Measurements from ENCODE around the gene ALX1.
"Not testable (repeated sequence)": the region's sequence is repeated elsewhere in the genome, so short reads cannot be mapped to it uniquely, and the experiment has no call there.

Gene ALX1

DNA sequence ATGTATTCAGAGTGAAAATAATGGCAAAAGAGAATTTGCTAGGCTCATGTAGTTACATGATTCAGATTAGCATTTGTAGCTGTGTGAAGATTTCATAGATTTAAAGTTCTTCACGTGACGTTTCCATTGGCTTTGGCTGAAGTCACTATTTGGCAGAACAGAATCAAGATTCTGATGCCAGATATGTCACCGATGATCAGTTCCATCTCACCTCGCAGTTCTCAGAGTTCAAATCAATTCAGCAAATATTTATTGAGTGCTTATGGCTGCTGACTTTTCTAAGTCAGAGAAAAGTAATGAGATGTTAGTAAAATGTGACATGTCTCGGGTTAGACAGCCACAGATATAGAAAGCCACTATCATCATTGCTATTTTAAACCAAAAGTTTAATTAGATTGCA is 28.4 kb downstream of the ALX1 start:
- DNase-seq: no peak

DNA sequence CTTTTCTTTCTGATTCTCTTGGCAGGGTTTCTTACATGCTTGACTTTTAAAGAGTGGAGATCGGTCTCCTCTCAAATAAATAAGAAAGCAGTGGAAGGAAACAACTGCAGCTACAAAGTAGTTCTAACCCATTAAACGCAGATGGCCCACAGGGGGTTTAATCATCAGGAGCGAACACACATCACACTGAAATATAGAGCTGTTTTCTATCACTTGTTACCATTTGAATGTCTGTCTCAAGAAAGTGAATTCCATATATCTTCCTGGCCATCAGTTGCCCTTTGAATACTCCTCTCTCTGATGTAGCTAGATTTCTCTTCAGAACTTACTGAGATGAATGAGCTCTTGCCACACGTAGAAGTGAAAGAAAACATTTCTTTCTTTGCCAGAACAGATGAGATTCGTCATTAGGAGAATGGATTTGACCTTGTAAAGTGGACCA is 29.1 kb downstream of the ALX1 start:
- no peak for DNase-seq

- DNase-seq: no peak
These were observed 30.0 kb downstream of the ALX1 start for GRCh38 chr12:85310025-85310424.

- no peak for DNase-seq
These were observed 30.5 kb downstream of the ALX1 start for GRCh38 chr12:85310456-85311076.

- not testable (repeated sequence) for DNase-seq
These were observed 38.0 kb downstream of the ALX1 start for GRCh38 chr12:85317866-85318636.

DNA sequence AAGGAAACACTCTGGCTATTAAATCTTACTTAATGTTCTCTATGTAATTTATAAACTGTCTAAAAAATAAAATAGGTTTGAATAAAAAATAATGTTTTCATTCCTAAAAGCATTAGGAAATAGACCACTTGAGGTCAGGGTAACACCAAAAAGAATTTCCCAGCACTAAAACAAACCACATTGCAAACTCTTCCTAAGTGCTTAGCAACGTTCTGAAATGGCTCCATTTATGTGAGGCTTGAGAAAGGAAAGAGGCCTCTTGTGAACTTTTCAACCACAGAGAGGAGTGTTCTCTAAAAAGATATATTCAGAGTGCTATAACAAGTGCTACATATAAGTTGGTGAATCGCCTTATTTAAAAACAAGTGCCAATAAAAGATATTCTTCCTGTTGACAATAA is 42.7 kb downstream of the ALX1 start:
- DNase-seq: no peak

- no peak for DNase-seq
These were observed 45.4 kb downstream of the ALX1 start for GRCh38 chr12:85325442-85325841.

GRCh38 chr12:85329913-85330312 is 49.9 kb downstream of the ALX1 start:
- DNase-seq: no peak

- DNase-seq: no peak
These were observed 68.8 kb downstream of the ALX1 start for GRCh38 chr12:85348779-85349178.

DNA sequence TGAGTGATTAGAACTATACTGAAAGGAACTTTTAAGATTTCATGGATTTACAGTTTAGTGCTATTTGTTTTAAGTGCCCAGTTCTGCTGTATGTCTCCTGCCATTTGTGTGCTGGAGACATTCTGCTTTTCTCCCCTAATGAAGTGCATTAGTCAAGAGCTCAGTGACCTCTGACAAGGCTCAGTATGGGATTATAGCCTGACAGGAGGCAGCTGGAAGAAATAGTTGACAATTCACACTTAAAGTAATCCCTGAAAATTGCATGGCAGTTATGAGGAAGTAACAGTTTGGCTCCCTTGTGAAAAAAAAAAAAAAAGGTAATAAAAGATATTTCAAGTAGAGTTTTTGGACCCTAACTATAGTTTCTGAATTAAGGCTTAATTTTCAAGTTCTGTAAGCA is 70.3 kb downstream of the ALX1 start:
- no peak for DNase-seq

All from GF-D8 (cell line).